Activated CD8-positive, alpha-beta memory T cell treated with anti-CD3 and anti-CD28 coated beads for 1 hour (primary cell): ENCODE data around the gene NDUFAF2.

Source experiments
- DNase-seq, 2 donors: peaks; one replicate each; pipeline ENCODE4 v3.0.0-alpha.2; 2020; ENCODE audit warnings: low read depth in 1 of 2; ENCODE audit errors: extremely low read depth in 1 of 2

NDUFAF2 gene

DNA sequence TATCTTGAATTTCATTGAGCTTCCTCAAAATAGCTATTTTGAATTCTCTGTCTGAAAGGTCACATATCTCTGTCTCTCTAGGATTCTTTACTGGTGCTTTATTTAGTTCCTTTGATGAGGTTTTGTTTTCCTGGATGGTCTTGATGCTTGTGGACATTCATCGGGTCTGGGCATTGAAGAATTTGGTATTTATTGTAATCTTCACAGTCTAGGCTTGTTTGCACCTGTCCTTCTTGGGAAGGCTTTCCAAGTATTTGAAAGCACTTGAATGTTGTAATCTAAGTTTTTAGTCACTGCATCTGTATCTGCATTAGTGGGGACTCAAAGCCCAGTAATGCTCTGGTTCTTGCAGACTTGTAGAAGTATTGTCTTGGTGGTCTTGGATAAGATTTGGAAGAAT, 169.4 kb downstream of the NDUFAF2 start:
- no peak for DNase-seq

DNA sequence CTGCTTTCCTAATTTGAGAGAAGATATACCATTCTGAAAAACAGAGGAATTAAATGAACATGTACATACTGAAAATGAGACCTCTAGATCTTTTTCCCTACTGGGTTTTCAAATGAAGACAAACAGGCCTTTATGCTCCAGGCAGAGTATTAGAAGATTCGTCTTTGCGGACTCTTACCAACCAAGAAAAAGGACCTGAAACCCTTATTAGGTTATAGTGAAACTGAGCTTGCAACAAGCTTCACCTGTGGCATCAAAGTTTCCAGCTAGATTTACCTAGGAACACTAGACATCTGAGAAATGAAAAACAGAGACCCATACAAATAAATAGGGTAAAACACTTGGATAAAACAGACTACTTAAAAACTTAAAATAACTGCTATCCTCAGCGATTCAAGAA, 171.0 kb downstream of the NDUFAF2 start:
- DNase-seq = no peak

DNA sequence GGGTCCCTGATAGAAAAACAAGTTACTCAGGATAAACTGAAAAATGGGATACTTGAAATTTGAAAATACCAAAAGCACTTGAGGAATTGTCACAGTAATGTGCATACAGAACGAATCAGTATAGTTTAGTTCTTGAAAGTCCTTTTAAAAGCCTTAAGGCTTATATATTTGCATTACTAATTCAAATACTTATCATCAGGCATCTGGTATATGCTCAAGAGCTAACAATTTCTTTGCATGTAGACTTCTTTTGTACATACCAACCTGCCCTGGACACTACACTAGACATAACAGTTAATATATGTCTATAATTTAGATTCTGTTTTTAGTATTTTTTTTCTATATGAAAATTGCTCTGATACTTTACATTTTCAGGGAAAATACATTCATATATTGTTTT, 174.1 kb downstream of the NDUFAF2 start:
- no peak for DNase-seq

DNA sequence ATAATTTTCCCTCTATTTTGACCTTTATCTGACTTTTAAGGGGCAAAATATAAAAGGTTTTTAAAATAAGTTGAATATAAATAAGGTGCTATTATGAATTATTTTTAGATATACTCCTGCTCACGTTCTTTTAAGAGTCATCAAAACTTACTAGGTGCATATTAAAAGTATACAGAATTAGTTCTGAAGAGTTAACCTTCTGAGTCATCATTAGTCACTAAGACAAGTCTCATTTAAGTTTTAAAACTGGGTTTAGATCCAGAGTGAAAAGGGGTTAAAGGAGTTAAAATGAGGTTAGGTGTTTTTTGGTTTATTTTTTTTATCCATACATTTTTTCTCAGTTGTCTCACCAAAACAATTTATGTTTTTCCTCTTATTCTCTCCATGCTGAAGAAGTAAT, 175.5 kb downstream of the NDUFAF2 start:
- DNase-seq = no peak

DNA sequence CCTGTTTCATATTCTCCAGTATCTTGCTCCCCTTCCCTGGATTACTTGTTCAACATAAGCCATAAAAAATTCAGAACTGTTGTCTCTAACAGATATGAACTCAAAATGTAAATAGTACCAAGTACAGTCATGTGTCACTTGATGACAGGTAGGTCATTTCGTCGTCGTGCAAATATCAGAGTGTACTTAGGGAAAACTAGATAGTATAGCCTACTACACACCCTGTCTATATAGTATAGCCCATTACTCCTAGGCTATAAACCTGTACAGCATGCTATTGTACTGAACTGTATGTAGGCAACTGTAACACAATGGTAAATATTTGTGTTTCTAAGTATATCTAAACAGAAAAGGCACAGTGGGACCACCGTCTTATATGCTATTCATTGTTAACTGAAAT, 178.1 kb downstream of the NDUFAF2 start:
- no peak for DNase-seq

DNA sequence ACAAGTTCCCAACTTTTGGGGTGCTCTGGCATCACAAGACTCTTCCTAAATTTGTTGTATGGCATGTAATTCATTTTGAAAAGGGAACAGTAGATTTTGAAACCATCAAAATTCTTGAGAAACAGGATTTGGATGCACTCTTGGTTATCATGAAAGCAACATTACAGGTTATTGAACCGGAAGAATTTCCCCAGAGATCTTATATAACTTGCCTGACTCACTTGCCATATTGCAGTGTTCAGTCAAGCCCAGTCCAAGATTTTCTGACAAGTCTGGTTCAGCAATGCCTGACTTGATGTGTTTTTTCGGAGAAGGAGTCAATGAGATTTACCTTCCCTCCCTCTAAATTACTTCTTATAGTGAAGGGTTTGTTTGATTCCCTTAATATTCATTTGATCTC, 185.3 kb downstream of the NDUFAF2 start:
- DNase-seq = no peak

DNA sequence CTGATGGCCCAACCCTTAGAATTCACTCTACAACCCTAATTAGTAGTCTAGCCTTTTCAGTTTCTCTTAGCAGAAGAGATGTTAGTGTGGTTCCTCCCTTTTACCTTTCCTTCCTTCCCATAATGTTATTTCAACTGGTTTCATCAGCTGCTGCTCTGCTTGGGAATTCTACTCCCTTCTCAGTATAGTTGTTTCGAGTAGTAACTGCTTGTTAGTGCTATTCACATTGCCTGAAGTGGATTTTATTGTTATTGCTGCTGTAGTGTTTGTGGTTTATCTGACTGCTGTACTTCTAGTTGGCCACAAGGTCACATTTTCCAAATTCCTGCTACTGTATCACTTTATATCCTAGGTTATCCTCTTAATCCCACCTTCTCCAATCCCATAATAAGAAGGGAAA, 187.6 kb downstream of the NDUFAF2 start:
- DNase-seq = no peak

DNA sequence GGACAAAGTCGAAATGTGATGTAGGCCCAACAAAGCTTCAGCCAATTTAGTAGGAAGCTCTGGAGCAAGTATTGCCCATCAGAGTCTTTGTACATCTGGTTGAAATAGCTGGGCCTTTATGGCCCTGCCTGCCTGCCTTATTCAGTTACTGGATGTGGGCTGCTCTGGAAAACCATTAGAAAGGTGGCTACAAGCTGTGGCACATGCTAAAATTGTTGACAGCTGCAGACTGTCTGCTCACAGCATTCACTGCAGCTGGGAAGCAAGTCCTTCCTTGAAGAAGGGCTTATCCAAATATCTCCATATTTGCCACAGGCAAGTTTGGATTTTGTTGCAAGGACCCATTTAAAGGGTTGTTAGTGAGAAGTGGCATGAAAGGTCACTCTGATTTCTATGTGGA, 192.8 kb downstream of the NDUFAF2 start:
- no peak for DNase-seq

DNA sequence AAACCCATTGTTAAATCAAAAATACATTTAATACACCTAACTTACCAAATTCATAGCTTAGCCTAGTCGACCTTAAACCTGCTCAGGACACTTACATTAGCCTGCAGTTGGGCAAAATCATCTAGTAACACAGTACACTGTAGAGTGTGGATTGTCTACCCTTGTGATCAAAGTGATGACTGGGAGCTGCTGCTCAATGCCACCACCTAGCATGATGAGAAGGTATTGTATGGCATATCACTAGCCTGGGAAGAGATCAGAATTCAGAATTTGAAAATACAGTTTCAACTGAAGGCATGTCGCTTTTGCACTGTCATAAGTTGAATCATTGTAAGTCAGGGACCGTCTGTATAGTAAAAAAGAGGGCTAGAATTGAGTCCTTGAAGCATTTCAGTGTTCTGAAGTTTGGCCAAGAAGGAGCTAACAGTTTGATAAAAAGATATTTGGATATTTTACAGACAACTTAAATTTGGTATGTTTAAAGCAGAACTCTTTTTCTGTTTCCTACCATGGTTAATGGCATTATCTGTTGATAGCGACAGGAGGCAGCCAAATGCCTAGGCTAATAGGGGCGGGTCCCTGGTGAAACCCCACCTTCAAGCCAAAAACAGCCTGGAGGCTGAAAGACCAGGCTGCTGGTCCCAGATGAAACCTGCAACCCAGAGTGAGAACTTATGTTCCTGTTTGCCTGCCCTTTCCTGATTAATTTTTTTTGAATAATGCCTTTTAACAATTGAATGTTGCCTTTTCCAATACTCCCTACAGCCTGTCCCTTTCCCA, 194.3 kb downstream of the NDUFAF2 start:
- no peak for DNase-seq

DNA sequence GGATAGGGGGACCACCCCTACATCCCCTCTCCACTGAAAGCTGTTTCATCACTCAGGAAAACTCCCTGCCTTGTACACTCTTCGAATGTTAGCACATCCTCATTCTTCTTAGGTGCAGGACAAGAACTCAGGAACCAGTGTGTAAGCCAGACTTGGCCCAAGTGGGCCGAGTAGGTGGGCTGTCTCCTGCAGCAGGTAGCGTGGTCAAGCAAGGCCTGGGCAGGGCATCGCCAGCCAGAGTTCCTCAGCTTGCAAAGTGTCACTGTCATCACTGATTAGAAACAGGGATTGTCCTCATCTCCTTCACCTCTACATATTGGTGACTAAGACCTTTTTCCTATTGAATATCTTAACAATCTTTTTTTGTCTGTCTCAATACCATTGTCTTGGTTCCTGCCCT, 194.9 kb downstream of the NDUFAF2 start:
- DNase-seq = no peak

DNA sequence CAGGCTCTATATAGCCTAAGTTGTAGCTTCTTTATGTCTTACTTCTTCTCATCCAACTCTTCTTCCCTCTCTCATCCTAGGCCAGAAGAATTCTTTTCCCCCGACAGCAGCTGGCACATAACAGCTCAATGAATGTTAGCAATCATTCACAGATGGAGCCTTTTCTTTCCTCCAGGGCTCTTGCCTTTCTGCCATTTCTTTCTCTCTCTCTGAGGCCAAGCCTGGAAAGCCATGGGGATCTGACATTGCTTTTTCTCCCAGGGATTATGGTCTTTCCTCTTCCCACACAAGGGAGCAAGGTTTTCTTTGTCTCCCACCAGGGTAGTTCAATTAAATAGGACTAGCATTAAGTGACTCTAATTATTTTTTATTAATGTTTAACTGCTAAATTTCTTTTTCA, 196.8 kb downstream of the NDUFAF2 start:
- DNase-seq = no peak

DNA sequence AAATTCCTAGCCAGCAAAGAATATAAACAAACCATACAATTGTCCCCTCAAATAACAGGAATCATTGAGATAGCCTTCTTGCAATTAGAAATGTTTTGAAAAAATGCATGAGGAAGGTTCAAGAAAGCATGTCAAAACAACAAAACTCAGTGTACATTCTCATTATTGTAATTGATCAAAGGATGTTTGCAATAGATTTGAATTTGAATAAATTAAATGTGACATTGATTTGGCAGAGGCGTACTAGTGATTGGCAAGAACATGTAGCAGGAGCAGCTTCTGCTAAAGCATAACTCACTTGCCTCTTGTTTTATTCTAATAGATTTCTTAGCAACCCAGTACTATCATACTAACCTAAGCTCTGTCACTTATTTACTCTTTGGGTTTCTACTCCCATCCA, 197.4 kb downstream of the NDUFAF2 start:
- DNase-seq = no peak

DNA sequence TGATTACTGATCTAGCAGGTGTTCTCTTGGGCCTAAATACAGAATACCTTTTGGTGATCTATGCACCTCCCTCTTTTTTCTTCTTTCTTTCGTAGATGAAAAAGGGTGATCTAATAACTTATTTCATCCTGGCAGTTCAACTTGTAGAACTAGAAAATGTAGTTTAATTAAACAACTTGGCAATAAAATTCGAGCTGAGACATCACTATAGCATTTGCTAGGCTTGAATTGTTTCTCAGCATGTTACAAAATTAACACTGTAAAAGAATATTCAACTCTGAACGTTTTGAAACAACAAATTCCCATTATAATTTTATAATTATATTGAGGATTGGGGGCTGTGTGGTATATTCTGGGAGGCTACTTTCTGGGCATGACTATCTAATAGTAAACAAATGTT, 197.8 kb downstream of the NDUFAF2 start:
- no peak for DNase-seq

DNA sequence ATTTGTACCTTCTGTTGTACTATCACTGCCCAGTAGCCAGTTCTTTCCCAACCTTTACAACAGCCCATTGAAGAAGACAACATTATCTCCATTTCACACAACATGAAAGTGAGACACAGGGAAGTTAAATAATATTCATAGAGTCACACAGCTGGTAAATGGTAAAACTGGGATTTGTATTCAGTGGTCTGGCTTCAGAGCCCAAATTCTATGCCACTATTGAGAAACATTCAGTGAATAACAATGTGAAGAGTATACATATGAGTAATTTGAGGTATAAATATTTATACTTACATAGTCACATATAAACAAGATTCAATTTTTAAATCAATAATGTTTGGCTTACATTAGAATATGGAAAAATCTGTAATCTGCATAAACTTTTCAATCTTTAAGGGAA, 203.5 kb downstream of the NDUFAF2 start:
- DNase-seq = no peak

DNA sequence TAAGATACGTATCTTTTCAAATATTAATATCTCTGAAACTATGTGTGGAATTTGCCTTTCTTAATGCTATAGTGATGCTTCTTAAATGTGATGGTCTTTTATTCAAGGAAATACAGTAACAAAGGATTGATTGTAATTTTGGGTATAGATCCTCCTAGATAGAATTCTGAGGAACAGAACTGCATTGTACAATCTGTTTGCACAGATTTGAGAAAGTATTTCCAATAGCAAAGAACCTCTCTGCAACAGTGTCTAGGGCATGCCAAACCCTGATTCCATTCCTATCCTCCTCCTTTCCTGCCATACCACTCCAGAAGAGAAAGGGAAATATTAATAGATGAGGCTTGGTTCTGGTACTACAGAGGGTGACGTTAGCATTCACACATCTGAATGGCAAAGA, 206.9 kb downstream of the NDUFAF2 start:
- DNase-seq = no peak

DNA sequence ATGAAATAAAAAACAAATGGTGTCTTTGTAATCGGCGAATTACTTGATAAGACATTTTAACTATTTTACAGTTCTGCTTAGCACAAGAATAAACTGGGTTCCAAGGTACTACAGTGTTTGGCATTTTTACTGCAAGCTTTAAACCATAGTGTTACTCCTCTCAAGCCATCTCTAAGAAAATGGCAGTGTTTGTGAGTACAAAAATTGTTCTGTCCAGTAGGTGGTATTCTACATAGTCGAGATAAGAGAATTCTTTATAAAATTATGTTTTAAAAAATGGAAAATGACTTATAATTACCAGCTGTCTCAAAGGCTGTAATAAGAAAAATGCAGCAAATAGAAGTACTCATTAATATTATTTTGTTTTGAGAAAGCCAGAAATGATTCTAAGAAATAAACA, 214.1 kb downstream of the NDUFAF2 start:
- no peak for DNase-seq

DNA sequence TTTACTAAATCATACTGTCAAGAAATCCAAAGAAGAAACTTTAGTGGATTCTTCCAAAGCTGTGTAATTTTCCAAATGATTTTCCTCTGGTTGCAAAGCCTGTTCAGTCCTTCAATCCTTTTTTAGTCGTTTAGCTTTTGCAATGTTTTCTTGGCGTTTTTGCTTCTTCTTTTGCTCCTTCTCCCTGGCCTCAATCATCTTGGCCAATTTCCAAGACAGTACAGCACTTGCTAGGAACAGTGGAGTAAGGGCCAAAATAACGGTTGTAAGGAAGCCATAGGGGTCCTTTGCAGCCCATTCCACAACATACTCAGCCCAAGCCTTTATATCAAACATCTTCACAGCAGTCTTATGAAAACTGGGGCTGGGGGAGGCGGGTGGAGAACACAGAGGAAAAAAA, 214.8 kb downstream of the NDUFAF2 start:
- DNase-seq = no peak

DNA sequence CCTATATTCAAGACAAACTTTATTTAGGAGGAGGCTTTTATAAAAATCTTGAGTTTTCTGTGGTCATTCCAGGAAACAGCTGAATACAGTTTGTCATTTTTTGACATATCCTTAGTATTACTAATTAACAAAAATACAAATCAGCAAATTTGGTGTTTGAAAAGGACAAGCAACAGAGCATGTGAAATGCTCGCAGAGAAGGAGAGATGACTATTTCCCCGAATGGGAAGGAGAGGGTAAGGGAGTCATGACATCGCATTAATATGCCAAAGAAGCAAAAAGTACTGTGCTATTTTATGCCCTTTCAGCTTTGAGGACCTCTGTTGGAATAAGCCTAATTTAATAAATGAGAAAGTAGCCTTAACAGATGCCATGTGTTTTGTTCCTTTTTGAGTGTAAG, 215.5 kb downstream of the NDUFAF2 start:
- no peak for DNase-seq

DNA sequence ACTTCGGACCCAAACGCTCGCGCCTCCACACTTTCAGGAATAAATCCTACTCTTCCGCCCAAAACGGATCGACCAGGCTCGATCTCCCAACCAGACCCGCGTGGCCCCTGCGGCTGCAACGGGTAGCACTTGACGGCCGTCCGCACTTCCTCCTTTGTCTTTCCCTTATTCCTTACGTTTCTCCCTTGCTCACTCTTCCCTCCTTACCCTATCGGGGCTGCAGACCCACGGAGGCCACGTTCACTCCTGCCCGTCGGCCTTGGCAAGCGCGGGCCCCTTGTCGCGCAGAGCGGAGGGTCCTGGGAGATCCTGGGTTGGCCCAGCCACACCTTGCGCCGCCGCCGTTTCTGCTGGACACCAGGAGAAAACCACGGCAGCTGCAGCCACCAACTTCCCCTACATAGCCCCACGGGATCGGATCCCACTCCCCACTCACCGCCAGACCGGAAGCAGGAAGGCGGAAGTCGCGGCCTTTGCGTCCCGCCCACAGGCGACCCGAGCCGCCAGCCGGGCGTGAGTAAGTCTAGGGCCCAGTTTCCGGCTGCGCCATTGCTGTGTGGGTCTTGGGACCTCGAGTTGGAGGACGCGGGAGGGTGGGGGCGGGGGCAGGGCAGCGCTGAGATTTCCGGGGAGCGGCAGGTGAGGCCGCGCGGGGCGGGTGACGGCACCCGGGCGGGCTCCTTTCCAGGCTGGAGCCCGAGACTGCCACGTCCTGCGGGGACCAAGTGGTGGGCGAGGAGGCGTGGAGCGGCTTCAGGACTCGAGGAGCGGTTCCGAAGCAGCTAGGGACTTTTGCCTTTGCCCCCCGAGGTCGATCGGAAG, 217.2 kb downstream of the NDUFAF2 start, which contains the start of gene SMIM15:
Gene SMIM15, minus strand, starts transcription at position 459 of the 822 bp plus-strand sequence. CDS start 2,297 bp downstream, outside the sequence.
- peak; percentile 42 to 66 for DNase-seq

DNA sequence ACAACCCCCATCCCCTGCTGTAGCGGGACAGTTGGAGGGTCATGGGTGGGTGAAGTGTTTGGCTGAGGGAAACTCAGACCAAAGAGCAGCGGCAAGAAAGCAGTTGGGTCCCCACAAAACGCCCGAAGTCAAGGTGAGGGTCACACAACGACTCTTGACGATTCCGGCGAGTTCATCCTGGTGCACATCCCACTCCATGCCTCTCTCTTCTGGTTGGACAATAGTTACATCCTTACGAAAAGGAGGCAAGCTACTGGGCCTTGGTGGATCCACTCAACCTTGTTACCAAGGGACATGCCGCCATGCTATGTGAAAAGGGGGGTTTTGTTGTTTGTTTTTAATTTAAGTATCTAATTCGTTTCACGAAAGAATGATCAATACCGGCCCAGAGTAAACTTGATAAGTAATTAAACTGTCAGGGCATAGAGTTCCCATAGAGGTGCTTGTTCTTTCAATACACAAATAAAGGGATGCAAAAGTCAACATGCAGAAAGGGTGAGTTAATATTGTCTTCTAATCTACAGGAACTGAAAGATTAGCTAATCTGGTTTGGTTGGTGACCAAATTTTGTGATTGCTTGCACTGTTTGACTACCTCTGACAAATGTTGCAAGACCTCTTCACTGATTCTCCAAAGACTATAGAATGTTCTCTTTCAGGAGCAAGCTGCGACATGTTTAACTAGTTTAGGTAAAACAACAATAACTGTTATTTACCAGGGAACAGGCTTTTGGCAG, 218.0 kb downstream of the NDUFAF2 start:
- no peak for DNase-seq

DNA sequence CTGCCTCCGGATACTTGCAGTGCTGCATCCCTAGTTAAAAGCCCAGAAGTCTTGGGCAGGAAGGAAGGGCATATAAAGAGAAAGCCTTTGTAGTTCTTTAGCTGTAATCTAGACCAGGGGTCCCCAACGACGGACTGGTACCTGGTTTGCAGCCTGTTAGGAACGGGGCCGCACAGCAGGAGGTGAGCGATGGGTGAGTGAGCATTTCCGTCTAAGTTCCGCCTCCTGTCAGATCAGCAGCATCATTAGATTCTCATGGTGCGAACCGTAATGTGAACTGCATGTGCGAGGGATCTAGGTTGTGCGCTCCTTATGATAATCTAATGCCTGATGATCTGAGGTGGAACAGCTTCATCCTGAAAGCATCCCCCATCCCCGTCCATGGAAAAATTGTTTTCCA, 218.9 kb downstream of the NDUFAF2 start:
- no peak for DNase-seq

DNA sequence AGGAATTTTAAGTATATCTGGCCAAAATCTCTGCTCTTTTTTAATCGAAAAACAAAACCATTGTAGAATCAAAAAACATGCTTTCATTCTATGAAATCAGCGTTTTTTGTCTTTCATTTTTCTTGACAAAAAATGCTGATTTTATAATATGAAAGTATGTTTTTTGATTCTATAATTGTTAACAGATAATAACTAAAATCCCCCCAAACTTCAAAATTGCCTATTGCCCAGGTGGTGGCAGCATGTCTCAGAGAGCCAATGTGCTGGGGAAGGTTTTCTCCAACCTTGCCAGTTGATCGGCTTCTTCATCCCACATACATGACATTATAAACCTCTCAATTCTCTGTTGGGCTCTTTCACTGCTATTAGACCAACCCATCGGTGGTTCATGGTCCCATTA, 222.4 kb downstream of the NDUFAF2 start:
- DNase-seq = no peak
